DND-41 (cell line): ENCODE measurements around the gene EGF.

Source experiments
- EZH2 ChIP-seq: IDR thresholded peaks from 3 replicates; pipeline ENCODE4 v1.6.1; 2012; ENCODE audit warnings: borderline replicate concordance, low read depth, mild to moderate bottlenecking, moderate library complexity, low read length, inconsistent platforms; ENCODE audit not compliant: severe bottlenecking
- TF ChIP-seq, protein P1 (sequence below): IDR thresholded peaks from 2 replicates; pipeline ENCODE4 v1.5.1; 2012; ENCODE audit warnings: borderline replicate concordance, low read length, moderate library complexity, mild to moderate bottlenecking; ENCODE audit not compliant: poor library complexity, severe bottlenecking; ENCODE audit errors: extremely low read depth

DNA sequence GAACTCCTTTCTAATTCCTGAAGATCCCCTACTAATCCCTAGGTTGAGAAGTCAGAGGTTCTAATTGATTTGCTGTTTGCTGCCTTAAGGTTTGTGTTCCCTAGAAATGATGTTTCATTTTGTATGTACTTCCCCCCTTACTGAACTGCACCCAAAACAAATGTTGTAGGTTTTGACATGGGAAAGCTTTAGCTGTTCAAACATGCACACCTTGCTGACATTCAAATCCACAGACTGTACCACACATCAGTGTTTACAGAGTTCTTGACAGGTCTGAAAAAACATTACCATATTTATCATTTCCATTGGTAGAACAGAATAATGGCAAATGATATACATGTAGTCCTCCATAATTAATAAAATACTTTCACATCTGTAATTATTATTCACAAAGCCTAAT, 18.2 kb downstream of the EGF start:
- TF ChIP-seq, protein P1, sequence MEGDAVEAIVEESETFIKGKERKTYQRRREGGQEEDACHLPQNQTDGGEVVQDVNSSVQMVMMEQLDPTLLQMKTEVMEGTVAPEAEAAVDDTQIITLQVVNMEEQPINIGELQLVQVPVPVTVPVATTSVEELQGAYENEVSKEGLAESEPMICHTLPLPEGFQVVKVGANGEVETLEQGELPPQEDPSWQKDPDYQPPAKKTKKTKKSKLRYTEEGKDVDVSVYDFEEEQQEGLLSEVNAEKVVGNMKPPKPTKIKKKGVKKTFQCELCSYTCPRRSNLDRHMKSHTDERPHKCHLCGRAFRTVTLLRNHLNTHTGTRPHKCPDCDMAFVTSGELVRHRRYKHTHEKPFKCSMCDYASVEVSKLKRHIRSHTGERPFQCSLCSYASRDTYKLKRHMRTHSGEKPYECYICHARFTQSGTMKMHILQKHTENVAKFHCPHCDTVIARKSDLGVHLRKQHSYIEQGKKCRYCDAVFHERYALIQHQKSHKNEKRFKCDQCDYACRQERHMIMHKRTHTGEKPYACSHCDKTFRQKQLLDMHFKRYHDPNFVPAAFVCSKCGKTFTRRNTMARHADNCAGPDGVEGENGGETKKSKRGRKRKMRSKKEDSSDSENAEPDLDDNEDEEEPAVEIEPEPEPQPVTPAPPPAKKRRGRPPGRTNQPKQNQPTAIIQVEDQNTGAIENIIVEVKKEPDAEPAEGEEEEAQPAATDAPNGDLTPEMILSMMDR = no peak
- TF ChIP-seq EZH2 = no peak
